Stimulated activated CD8-positive, alpha-beta memory T cell treated with anti-CD3 and anti-CD28 coated beads, Interleukin-12 subunit alpha, Interleukin-12 subunit beta, amount 100 ng/mL, for 24 hours (primary cell): ENCODE measurements around the gene KDSR.

Experiments used
- DNase-seq: peaks from one replicate; pipeline ENCODE4 v3.0.0-alpha.2; 2020; ENCODE audit errors: extremely low read depth

Gene KDSR

GRCh38 chr18:63306819-63307550 is 60.0 kb downstream of the KDSR start:
- DNase-seq = no peak

DNA sequence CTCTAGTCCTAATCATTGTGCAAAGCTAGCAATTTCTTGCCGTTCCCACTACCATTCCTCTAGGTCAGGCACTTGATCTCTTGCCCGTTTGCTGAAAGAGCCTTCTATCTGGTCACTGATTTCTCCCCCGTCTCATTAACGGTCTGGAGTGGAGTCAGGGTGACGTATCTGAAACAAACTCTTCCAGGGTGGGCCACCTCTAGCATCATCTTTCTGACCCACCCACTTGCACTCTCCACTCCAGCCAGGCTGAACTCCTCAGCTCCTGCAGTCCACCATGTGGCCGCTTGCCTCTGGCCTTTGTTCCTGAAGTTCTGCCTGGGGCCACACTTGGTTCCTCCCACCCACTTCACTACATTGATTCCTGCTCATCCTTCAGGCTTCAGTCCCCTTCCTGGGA is 60.8 kb downstream of the KDSR start:
- no peak for DNase-seq

GRCh38 chr18:63303547-63303946 is 63.5 kb downstream of the KDSR start:
- DNase-seq = no peak

DNA sequence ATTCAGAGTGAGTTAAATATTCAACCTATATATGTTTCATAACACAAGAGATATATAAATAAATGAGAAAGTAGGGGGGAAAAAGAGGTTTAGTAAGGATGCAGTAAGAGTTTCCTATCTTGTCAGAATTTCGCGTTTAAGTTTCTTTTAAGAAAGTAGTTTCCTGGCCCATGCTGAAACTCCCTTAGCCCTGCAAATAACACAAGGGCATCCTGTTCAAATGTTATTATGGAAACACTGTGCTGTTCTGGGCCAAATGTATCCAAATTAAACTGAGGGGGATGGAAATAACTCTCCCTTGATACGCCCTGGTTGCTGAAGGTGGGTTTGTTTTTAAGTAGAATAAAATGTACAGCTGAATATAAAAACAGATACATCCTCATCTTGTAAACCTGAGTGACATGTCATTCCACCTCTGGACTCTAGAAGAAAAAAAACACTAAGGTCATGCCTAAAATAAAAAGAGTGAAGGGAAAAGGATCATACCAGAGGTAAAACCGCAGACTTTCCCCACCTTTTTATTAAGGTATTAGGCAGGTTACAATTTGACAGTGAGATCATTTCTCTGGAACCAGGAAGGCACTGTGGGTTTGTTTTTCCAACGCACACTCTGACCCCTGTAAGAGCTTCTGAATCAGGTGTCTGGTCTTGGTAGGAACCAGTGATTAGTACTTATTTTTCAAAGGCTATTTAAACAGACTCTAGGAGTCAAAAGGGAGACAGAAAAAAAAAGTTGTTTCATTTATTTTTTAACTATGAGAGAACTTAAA is 64.2 kb downstream of the KDSR start:
- DNase-seq = no peak

DNA sequence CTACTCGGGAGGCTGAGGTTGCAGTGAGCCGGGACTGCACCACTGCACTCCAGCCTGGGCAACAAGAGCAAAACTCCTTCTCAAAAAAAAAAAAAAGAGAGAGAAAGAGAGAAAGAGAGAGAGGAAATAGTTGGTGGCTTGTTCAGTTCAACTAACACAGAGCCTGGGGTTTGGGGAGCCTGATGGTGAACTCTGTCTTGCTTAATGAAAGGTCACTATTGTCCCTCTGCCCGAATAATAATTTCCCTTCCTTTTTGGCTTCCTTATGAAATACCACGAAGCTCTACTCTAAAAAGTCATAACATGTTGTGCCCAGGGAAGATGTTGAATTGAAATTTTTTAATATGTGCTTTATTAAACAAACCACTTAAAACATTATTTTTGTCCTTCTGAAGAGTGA is 64.8 kb downstream of the KDSR start:
- no peak for DNase-seq

GRCh38 chr18:63301434-63301833 is 65.6 kb downstream of the KDSR start:
- DNase-seq = no peak

DNA sequence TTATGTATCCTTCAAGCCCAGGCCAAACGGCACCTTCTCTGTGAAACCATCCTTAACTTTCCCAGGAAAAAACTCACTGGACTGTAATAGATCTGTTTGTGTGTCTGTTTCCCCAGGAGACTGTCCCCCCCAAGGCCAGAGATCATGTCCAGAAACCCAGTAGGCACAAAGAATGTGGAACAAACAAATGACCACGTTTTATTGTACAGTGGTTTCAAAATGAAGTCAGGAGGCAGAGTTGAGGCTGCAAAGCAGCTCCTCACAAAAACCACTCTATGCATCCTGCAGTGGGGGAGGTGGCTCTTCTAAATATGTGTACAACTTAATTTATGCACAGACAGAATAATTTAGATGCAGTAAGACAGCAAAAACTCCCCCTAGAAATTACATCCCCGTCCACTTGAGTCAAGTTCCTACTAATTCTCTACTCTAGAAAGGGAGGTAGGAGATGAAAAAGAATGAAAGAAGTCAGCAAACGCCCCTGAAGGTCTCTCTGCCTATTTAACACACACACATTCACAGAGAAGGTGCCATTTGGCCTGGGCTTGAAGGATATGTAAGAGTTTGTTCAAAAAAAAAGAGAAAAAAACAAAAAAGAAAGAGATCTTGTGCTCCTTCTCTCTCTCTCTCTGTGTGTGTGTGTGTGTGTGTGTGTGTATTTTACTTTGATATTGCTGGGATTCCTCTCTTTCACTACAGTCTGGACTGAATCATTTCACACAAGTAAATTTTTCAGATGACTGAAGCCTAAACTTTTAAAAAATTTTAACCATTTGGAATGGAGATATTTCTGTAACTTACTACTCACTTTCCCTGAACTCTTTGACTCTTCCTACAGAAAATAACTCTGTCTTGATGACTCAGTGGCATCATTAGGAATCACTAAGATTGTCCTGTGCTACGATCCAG is 66.9 kb downstream of the KDSR start:
- DNase-seq = no peak

- DNase-seq = no peak
Measured at GRCh38 chr18:63298400-63299365, 68.3 kb downstream of the KDSR start.

GRCh38 chr18:63297687-63298399 is 69.2 kb downstream of the KDSR start:
- DNase-seq = no peak

GRCh38 chr18:63293935-63294334 is 73.1 kb downstream of the KDSR start:
- no peak for DNase-seq

DNA sequence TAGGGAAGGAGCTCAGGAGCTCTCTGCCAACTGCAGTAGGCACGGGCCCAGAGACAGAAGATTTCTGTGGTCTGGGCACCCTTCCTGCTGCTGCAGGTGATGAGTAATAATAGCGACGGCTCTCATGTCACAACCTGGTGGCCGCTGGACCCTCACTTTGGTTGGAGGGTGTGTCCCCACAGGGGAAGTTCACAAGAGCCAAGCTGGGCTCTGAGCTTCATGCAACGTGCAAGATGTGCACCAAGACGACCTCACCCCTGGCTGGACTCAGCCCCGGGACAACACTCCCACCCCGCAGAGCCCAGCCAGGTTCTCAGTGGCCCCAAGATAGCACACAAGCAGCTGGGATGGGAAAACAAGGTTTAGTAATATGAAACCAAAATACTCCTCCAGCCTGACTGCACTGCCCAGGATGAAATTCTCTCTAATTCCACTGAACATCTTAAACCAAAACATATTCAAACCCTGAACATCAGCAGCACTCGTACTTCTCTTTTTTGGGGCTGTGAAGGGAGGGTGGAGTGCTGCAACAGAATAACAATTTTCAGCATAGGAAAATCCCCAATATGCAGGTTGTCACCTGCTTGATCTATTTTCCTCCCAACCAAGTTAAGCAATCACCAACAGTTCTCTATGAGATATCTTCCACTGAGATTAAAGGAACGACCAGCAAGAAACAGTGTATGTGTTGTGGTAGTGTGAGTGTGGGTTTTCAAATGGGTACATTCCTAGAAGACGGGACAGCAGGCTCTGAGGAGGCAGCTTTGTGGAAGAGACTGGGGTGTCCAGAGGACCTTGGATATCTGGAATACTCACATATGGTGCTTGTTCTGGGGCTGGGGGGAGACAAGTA is 73.9 kb downstream of the KDSR start:
- no peak for DNase-seq

- DNase-seq = no peak
Measured at GRCh38 chr18:63291278-63291677, 75.7 kb downstream of the KDSR start.

GRCh38 chr18:63290821-63291200 is 76.2 kb downstream of the KDSR start:
- no peak for DNase-seq

GRCh38 chr18:63290166-63290820 is 76.7 kb downstream of the KDSR start:
- no peak for DNase-seq

GRCh38 chr18:63288311-63288710 is 78.7 kb downstream of the KDSR start:
- no peak for DNase-seq

DNA sequence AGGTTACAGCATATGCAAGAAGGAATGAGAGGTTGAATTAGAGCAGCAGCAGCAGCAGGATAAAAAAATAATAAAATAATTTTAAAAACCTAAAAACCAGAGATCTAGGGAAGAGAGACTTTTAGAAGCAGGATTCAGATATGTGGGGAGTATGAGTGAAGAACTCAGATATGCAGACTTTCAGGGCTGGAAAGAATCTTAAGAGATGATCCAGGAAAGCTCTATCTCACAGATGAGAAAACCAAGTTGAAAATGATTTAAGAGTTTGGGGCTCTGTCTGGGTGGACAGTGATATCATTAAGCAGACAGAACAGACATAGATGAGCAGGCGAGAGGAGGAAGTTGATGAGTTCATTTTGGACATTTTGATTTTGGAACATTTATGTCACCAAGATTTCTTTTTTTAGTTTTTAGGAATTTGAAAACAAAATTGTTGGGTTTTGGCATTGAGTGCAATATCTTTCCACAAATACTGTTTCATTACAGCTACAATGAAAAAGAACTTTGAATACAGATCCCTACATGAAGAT is 79.2 kb downstream of the KDSR start:
- DNase-seq = no peak

DNA sequence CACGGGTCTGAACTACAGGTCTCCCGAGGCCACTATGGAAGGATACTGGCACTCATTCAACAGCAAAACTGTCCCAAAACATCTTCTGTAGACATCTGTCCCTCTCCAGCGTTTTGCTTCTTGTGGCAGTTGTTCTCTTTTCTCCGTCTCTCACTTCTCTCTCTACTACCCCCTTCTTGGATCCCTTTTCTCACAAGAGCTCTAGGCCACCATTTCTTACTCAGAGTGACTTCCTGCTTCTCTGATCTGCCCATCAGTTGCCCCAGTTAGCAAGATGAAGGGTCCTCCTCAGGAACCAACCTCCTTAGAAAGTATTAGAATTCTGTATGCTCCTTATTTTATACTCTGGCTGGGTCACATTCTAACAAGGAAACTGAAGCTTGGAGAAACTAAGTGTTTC is 80.1 kb downstream of the KDSR start:
- DNase-seq = no peak

DNA sequence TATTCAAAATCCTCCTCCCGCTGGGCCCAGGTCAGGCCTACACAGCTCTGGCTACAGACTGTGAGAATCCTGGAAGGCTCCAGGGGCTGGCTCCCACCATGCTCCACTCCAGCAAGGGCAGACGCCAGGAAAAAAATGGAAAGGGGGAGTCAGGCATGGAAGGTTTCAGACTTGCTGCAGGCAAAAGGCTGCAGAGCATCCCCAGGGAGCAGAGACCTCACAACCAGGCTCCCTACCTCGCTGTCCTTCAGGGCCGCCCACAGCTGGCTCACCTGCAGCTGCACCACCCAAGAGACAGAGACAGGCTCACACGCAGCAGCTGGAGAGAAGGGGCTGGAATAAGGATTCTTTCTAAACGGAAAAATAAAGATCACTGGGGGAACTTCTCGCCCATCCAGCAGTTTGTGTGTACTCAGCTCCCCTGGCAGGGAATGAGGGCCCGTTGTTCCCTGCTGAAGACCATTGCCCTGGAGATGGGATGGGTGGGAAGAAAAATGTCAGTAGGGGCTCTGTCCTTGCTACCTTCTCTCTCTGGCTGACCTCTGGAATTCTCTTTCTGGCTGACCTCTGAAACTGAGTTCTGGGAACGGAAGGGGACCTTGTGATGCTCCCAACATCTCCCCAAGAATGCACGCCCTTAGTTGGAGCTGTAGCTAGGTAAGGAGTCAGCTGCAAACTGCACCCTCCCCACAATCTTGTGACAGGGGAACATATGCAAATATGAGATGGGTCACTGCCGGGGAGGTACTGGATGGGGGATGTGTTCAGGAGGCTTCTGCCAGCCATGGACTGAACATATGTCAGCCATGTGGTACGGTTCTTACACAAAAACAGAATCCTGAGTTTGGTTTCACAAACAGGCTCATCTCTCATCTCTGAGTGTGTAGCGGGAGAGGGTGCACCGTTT is 81.9 kb downstream of the KDSR start:
- no peak for DNase-seq
